Stimulated activated naive CD4-positive, alpha-beta T cell treated with Interleukin-2 at 50 U/mL for 16 hours (primary cell): ENCODE data around the gene DDX19B.
"Not testable (repeated sequence)": the region's sequence is repeated elsewhere in the genome, so short reads cannot be mapped to it uniquely, and the experiment has no call there.

Source experiments
- DNase-seq: peaks from one replicate; lab custom pipeline; 2025; lab: John Stamatoyannopoulos, UW

DDX19B gene

GRCh38 chr16:70298988-70299938 lies at the start of gene DDX19B:
DDX19B (plus strand) TSS chr16:70299186; CDS start chr16:70299298, 112 bp downstream.
- peak; percentile 40 for DNase-seq

DNA sequence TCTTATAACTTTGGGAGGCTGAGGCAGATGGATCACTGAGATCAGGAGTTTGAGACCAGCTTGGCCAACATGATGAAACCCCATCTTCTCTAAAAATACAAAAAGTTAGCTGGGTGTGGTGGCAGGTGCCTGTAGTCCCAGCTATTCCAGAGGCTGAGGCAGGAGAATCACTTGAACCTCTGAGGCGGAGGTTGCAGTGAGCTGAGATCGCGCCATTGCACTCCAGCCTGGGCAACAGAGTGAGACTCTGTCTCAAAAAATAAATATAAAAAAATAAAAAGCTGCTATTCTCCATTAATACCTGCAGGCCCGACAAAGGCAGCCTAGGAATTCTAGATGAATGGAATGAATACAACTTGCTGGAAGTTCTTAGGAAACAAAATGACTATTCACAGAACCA lies 49.3 kb upstream of the DDX19B start:
- DNase-seq: not testable (repeated sequence)

GRCh38 chr16:70250748-70251628 lies 48.0 kb upstream of the DDX19B start:
- DNase-seq: peak; percentile 43

GRCh38 chr16:70251629-70252354 lies 47.2 kb upstream of the DDX19B start, which contains the start of gene EXOSC6:
EXOSC6 (minus strand) TSS chr16:70251940; CDS start chr16:70251900, 40 bp downstream.
- peak; percentile 90 for DNase-seq

GRCh38 chr16:70252355-70252988 lies 46.5 kb upstream of the DDX19B start:
- no peak for DNase-seq

GRCh38 chr16:70253291-70254106 lies 45.5 kb upstream of the DDX19B start:
- peak; percentile 13 for DNase-seq

GRCh38 chr16:70254180-70254964 lies 44.6 kb upstream of the DDX19B start:
- no peak for DNase-seq

DNA sequence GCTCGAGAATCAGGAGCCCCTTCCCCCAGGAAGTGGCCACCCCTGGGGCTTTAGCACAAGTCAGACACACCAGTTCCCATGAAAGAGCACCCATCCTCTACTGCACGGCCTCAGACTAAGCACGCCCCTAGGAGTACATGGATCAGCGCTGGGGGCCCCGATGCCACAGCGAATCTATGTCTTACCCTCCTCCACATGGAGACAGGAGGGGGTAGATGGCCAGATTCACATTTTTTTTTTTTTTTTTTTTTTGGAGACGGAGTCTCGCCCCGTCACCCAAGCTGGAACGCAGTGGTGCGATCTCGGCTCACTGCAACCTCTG lies 44.1 kb upstream of the DDX19B start:
- DNase-seq: no peak

GRCh38 chr16:70255574-70255973 lies 43.4 kb upstream of the DDX19B start:
- DNase-seq: no peak

GRCh38 chr16:70257391-70257790 lies 41.6 kb upstream of the DDX19B start:
- no peak for DNase-seq

- DNase-seq: no peak
These were observed 40.9 kb upstream of the DDX19B start for GRCh38 chr16:70258065-70258464.

DNA sequence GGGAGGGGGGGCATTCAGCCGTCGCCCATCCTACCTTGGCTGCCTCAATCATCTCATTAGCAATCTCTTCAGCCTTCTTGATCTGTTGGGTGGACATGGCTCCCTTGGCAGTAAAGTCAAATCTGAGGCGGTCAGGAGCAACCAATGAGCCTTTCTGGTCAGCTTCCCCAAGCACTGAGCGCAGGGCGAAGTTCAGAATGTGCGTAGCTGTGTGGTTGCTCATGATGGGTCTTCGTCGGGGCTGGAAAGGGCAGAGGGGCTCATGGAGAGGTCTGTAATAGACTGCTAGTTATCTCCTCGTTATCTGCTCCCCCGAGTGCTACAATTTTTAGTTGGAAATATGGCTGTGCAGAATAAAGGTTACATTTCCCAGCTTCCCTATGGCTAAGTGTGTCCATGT lies 40.0 kb upstream of the DDX19B start:
- DNase-seq: no peak

DNA sequence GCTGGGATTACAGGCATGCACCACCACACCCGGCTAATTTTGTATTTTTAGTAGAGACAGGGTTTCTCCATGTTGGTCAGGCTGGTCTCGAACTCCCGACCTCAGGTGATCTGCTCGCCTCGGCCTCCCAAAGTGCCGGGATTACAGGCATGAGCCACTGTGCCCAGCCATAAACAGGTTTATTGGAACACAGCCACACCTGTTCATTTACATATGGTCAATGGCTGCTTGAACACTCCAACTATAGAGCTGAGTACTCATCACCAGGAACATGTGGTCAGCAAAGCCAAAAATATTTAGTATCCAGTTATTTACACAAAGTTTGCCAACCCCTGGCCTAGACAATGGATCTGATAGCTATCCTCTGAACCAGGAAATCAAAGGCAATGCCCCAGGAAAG lies 39.1 kb upstream of the DDX19B start:
- DNase-seq: not testable (repeated sequence)

DNA sequence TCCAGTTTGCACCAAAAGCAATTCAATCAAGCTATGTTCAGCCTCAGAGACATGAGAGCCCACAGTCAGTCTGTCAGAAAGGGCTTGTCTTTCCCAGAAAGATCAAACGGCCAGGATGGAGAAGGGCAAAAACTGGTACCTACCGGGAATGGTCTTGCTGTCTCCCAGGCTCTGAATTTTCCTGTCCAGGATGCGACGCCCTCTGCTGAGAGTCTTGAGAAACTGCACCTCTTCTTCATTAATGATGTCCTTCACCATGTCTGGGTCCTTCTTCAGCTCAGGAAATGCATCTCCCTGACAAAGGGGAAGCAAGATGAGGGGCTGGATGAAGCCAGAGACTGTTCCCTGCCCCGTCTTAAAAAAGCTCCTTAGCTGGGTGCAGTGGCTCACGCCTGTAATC lies 31.5 kb upstream of the DDX19B start:
- no peak for DNase-seq

DNA sequence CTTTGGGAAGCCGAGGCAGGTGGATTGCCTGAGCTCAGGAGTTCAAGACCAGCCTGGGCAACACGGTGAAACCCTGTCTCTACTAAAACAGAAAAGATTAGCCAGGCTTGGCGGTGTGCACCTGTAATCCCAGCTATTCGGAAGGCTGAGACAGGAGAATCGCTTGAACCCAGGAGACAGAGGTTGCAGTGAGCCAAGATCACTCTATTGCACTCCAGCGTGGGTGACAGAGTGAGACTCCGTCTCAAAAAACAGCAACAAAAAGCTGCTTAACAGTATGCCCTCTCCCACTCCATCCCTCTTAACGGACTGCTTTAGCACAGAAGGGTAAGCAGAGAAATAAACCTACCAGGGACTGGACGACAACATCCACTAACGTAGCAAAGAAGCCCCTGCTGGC lies 31.1 kb upstream of the DDX19B start:
- DNase-seq: not testable (repeated sequence)

- no peak for DNase-seq
These were observed 29.5 kb upstream of the DDX19B start for GRCh38 chr16:70269471-70269870.

DNA sequence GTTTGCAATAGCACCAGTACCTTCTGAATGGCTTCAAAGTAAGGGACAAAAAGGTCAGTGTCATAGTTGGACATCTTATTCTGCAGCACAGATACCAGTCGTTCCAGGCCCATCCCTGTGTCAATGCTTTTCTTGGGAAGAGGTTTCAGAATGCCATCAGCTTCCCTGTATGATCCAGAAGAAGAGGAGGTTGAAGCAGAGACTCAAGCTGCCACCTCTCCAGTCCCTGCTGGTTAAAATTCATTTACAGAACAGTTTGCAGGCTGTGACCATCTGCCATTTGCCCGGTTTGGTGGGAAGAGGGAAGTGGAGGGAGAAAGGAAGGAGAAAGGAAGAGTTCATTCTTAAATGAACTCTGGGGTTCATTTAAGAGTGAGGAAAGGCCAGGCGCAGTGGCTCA lies 28.8 kb upstream of the DDX19B start:
- no peak for DNase-seq

- no peak for DNase-seq
These were observed 27.3 kb upstream of the DDX19B start for GRCh38 chr16:70271696-70272095.

DNA sequence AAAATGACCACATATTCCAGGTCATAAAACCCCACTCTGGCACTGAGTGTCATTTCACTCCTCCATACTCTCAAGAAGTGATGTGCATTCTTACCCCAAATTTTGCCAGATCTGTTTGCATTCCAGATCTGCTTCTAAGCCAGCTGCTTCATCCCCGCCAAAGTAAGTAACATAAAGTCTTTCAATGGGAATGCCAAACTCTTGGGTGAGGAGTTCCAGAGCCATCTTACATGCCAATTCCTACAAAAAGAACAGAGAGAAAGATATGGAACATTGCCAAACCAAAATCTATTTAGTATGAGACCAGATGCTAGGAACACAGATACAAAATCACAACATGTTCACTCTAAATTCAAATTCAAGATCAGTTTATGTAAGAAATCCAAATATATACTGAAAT lies 22.6 kb upstream of the DDX19B start:
- no peak for DNase-seq
